T-helper 1 cell treated with Interleukin-12 subunit alpha and Interleukin-12 subunit beta and Interleukin-4 antibody, amounts not matched to agents 30 μg/mL and 1 μg/mL, for 36 hours (primary cell): Measurements from ENCODE around the gene MED6.

Experiments used
- H3K27ac Mint-ChIP-seq: one replicate; pipeline ENCODE4 v1.8.0; 2021; ENCODE audit warnings: mild to moderate bottlenecking, mixed read lengths
- H3K27me3 Mint-ChIP-seq: one replicate; pipeline ENCODE4 v1.8.0; 2021; ENCODE audit warnings: low read depth, mixed read lengths
- H3K36me3 Mint-ChIP-seq: one replicate; pipeline ENCODE4 v1.8.0; 2021; ENCODE audit warnings: low read depth, mixed read lengths
- H3K4me1 Mint-ChIP-seq: one replicate; pipeline ENCODE4 v1.8.0; 2021; ENCODE audit warnings: low read depth, mixed read lengths
- H3K4me3 Mint-ChIP-seq: one replicate; pipeline ENCODE4 v1.8.0; 2021; ENCODE audit warnings: mild to moderate bottlenecking, moderate library complexity, mixed read lengths
- H3K9me3 Mint-ChIP-seq: one replicate; pipeline ENCODE4 v1.8.0; 2021; ENCODE audit warnings: mixed read lengths

MED6 gene

DNA sequence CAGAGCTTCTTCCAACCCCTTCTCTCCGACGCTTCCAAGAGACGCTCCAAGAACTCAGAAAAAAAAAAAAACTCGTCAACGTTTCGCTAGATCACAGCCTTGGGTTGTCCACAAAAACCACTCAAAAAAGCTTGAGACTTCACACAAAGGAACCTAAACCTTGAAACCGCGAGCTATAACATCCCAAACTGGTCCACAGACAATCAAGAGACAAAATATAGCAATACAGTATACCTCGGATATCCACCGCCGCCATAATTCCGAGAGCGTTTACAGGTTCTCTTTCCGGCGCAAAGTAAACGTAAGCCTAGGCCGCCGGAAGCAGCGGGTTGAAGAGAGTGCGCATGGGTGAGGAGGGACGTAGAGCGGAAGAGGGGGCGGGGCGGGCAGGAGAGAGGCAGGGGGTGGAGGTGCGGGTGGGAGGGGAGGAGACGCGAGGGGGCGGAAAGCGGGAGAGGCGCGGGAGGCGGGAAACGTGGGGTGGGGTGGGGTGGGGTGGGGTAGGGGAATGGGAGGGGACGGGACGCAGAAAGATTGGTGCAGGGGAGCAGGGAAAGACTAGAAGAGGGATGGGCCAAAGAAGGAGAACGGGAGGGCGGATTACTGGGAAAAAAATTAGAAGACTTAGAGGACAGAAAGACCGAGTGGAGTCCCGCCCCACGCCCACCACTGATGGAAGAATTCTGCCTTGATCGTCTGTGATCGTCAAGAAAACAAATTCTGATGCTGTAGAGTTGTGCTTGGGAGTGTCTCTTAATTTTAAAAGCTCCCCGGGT is at the start of gene MED6:
MED6 (minus strand) TSS at position 274 of the 776 bp plus-strand sequence; CDS start at position 256, 18 bp downstream.
- H3K4me3 Mint-ChIP-seq, result peak within 1 kb of the TSS; percentile 99
- peaks cover 4% of the 10 kb centered on the region for H3K36me3 Mint-ChIP-seq
- peaks cover 4% of the 10 kb centered on the region for H3K27me3 Mint-ChIP-seq
- no peaks in the 10 kb centered on the region for H3K9me3 Mint-ChIP-seq
- peak within 1 kb of the TSS; percentile 98 for H3K27ac Mint-ChIP-seq
- H3K4me1 Mint-ChIP-seq, result peaks cover 22% of the 10 kb centered on the region

DNA sequence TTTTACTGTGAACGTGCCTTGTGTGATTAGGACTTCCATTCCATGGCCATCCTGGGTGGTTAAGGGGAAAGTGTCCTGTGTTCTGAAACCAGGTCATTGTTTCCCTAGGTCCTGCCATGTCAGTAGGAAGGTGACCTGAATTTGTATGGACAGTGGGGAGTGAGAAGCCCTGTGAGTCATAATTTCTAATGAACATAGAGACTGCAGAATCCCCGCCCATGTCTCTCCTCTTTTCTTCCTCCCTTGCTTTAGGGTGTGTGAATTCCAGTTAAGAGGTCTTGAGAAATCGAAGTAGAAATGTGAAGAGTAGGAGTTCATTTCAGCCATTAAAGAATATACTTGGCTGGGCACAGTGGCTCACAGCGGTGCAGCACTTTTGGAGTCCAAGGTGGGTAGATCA is 49.3 kb upstream of the MED6 start:
- Mint-ChIP-seq H3K27ac (no peak overlapping the region), H3K36me3 (peaks cover 36% of the 10 kb centered on the region), H3K4me3 (no peak overlapping the region), H3K9me3 (no peaks in the 10 kb centered on the region), H3K4me1 (peaks cover 66% of the 10 kb centered on the region), H3K27me3 (no peaks in the 10 kb centered on the region)

DNA sequence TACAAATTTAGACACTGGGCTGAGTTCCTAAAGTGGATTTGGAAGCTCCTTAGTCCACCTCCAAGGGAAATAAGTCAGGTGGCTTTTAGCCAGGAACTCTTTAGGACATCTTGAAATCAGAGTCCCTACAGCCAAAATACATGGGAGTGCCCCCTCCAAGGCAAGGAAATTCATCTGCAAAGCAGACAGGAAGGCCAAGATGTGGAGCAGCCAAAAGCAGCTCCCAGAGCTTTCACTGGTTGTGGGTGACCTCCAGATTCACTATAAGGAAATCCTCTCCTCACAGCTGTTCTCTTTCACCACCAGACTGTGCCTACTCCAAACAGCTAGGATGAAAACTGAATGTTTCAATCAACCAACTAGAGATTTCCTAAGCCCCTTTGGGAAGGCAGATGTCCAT is 47.9 kb upstream of the MED6 start:
- Mint-ChIP-seq H3K4me3 (no peak overlapping the region), H3K36me3 (peaks cover 36% of the 10 kb centered on the region), H3K27ac (no peak overlapping the region), H3K9me3 (no peaks in the 10 kb centered on the region), H3K4me1 (peaks cover 64% of the 10 kb centered on the region), H3K27me3 (no peaks in the 10 kb centered on the region)

GRCh38 chr14:70646705-70647104 is 46.2 kb upstream of the MED6 start:
- Mint-ChIP-seq H3K9me3 (no peaks in the 10 kb centered on the region), H3K4me1 (peaks cover 57% of the 10 kb centered on the region), H3K36me3 (peaks cover 26% of the 10 kb centered on the region), H3K4me3 (peak overlapping the region; percentile 56), H3K27ac (peak overlapping the region; percentile 70), H3K27me3 (no peaks in the 10 kb centered on the region)

GRCh38 chr14:70645892-70646291 is 45.4 kb upstream of the MED6 start:
- Mint-ChIP-seq H3K36me3 (peaks cover 20% of the 10 kb centered on the region), H3K27ac (no peak overlapping the region), H3K4me1 (peaks cover 55% of the 10 kb centered on the region), H3K9me3 (no peaks in the 10 kb centered on the region), H3K27me3 (no peaks in the 10 kb centered on the region), H3K4me3 (no peak overlapping the region)

DNA sequence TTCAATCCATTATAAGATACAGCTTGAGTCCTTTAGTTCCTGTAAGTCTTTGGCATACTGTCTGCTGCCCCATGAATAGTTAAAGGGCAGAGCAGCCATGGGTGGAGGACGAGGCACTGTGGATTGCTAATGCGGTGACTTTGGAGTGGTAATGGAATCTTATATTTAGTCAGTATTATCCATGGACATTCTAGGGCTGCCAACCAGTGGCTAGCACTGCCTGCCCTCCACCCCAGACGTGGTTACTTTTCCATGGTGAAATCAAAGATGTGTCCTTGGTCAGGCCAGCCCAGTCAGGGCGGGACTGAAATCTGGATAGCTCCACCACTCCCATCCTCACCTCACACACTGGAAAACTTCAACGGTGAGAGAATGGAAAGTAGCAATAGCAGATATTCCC is 43.5 kb upstream of the MED6 start:
- peak overlapping the region; percentile 86 for H3K27ac Mint-ChIP-seq
- H3K4me1 Mint-ChIP-seq, result peaks cover 54% of the 10 kb centered on the region
- peaks cover 15% of the 10 kb centered on the region for H3K36me3 Mint-ChIP-seq
- H3K4me3 Mint-ChIP-seq, result peak overlapping the region; percentile 89
- H3K27me3 Mint-ChIP-seq, result no peaks in the 10 kb centered on the region
- H3K9me3 Mint-ChIP-seq, result no peaks in the 10 kb centered on the region

DNA sequence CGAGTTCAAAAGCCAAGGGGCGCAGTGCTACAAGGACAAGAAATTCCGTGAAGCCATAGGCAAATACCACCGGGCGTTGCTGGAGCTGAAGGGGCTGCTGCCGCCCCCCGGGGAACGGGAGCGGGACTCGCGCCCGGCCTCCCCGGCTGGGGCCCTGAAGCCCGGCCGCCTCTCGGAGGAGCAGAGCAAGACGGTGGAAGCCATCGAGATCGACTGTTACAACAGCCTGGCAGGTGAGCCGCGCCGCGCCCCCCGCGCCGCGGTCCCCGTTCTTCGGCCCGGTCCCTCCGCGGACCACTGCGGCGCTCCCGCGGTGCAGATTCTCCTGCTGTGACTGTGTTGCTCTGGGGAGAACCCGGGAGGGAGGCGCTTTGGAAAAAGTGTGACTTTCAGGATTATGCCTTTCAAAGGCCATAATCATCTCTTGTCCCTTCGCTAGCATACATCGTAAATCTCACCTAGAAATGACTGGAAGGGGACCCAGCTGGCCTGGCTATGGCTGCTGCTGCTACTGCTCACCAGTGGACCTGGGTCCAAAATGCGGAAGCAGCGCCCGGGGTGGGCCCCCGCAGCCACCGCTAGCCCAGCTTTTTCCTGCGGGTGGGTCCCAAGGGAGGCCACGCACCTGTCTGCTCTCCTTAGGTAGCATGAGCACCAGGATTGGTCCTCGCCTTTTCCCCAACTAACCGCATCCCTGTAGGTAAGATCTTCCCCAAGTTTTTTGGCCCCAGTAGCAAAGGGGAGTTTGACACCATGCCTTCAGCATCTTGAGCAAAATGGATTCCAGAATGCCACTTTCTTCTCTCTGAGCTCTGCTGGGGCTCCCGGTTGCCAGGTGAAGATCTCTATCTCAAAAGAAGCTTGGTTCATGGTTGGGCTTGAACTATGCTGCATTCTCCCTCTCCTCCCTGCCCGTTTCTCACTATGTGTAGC is 42.1 kb upstream of the MED6 start:
- Mint-ChIP-seq H3K27ac (peak overlapping the region; percentile 86), H3K27me3 (no peaks in the 10 kb centered on the region), H3K9me3 (no peaks in the 10 kb centered on the region), H3K4me3 (peak overlapping the region; percentile 89), H3K4me1 (peaks cover 46% of the 10 kb centered on the region), H3K36me3 (peaks cover 13% of the 10 kb centered on the region)

DNA sequence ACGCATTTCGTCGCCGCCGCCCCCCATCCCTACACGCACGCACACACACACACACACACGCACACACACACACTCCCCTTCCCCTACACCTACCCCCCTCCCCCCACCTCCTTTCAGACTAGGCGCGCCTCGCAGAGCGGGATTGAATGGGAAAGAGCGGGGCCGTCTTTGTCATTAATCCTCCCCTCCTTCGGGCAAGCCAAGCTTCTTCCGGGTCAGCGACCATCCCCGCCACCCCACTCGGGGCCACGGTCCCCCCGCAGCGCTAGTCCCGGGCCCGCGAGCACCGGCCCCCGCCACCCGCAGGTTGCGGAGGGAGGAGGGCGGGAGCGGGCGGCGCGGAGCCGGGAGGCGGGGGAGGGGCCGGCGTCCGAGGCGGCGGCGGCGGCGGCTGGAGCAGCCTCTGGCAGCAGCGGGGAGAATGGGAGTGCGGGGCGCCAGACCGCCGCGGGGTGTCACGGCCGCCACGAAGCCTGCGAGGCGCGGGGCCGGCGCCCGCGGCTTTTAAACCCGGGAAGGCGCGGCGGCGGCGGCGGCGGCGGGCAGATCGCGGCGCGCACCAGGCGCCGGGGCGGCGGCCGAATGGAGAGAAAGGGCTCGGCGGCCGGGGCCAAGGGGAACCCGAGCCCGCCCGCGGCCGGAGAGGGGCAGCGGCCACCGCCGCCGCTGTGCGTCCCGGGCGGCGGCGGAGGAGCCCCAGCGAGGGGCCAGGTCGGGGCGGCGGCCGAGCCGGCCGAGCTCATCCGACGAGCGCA is 41.3 kb upstream of the MED6 start, which contains the start of gene TTC9:
TTC9 (plus strand) TSS at position 369 of the 755 bp plus-strand sequence; CDS start at position 583, 214 bp downstream.
- Mint-ChIP-seq H3K4me1 (peaks cover 44% of the 10 kb centered on the region), H3K27ac (peak within 1 kb of the TSS; percentile 86), H3K27me3 (no peaks in the 10 kb centered on the region), H3K4me3 (peak within 1 kb of the TSS; percentile 92), H3K36me3 (peaks cover 10% of the 10 kb centered on the region), H3K9me3 (no peaks in the 10 kb centered on the region)

DNA sequence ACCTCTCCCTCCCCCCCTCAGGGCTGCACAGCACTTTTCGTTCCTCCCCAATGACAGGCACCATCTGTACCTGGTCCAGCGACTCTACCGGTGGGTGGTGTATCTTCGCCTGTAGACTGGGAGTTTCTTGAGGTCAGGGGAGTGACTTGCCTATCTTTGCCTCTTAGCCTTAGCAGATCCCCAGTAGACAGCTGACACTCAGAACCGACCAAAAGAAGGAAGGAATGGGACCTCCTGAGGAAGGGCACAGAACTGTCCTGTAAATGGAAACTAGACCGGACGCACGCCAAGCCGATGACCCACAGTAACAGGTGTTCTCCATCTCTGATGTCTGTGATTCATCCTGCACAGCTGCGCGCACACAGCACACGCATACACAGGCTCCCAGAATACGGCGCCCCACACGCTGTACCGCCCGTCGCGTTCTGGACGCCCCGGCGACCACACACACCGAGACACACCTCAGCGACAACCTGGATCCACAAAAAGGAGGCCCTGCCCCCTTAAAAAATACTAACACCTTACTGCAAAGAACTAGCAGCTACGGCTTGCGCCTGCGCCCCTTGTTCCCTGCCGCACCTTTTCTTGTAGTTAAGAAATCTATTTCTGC is 40.6 kb upstream of the MED6 start:
- Mint-ChIP-seq H3K4me3 (peak overlapping the region; percentile 92), H3K4me1 (peaks cover 40% of the 10 kb centered on the region), H3K9me3 (no peaks in the 10 kb centered on the region), H3K27ac (peak overlapping the region; percentile 82), H3K27me3 (peaks cover 4% of the 10 kb centered on the region), H3K36me3 (peaks cover 8% of the 10 kb centered on the region)

DNA sequence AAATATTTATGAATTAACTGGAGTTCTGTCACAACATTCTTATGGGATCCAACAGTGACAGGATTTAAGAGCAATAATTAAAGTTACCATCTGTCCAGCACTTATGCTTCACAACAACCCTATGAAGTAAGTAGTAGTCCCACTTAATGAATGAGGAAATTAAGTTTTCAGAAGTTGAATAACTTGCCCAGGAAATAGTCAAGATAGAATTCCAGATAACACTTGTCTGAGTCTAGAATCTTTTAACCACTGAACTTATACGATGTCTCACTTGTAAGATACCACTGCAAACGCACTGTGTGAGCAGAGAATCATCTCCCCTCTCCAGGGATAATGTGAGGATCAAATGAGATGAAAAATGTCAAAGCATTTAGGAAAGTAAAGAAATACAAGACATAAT is 38.0 kb upstream of the MED6 start:
- Mint-ChIP-seq H3K27ac (no peak overlapping the region), H3K27me3 (peaks cover 4% of the 10 kb centered on the region), H3K9me3 (no peaks in the 10 kb centered on the region), H3K36me3 (peaks cover 4% of the 10 kb centered on the region), H3K4me1 (peaks cover 20% of the 10 kb centered on the region), H3K4me3 (no peak overlapping the region)

DNA sequence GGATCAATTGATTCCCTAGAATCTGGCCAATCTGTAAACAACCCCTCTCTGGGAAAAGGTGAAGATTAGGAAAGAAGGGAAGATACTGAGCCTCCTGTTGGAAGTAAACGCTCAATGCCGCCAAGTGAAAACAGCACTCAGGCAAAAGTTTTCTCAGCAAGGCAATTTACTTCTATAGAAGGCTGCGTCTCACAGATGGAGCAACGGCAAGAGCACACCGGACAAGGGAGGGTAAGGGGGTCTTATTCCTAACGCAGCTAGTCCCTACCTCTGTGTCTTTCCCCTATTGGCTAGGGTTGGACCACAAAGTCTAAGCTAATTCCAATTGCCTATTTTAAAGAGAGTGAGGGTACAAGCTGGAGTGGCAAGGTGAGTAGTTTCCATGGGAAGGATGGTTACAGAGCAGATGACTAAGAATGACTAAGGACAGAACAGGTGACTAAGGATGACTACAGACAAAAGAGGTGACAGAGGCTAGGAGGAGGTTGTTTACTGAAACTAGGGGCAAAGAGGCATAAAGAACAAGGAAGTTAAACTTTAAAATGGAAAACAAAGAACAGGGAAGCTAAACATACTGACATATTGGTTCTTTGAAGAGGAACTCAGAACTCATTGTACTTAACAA is 35.6 kb upstream of the MED6 start:
- no peak overlapping the region for H3K4me3 Mint-ChIP-seq
- peaks cover 12% of the 10 kb centered on the region for H3K4me1 Mint-ChIP-seq
- no peaks in the 10 kb centered on the region for H3K9me3 Mint-ChIP-seq
- H3K36me3 Mint-ChIP-seq, result peaks cover 4% of the 10 kb centered on the region
- H3K27me3 Mint-ChIP-seq, result peaks cover 8% of the 10 kb centered on the region
- H3K27ac Mint-ChIP-seq, result no peak overlapping the region

DNA sequence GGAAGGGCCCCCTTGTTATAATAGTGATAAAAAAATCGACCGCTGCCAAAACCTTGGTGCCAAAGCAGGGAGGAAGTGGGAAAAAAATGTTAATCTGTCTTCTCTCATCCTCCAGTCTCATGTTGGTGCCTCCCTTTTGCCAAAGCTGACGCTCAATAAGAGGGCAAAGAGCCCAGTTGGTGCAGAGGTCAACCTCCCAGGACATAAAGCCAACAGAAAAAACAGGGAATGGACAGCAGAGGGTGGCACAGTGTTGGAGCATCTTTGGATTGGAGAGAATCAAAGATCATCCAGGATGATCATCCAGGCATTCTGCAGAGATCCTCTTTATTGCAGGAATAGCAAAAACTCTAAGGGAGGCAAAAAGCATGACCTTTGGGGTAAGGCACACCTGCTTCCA is 31.5 kb upstream of the MED6 start:
- H3K4me1 Mint-ChIP-seq, result peaks cover 3% of the 10 kb centered on the region
- H3K9me3 Mint-ChIP-seq, result peaks cover 11% of the 10 kb centered on the region
- H3K27me3 Mint-ChIP-seq, result peaks cover 13% of the 10 kb centered on the region
- H3K27ac Mint-ChIP-seq, result no peak overlapping the region
- no peak overlapping the region for H3K4me3 Mint-ChIP-seq
- H3K36me3 Mint-ChIP-seq, result peaks cover 4% of the 10 kb centered on the region

- Mint-ChIP-seq H3K4me1 (peaks cover 1% of the 10 kb centered on the region), H3K9me3 (peaks cover 30% of the 10 kb centered on the region), H3K36me3 (peaks cover 1% of the 10 kb centered on the region), H3K27ac (no peak overlapping the region), H3K27me3 (peaks cover 12% of the 10 kb centered on the region), H3K4me3 (no peak overlapping the region)
Measured at GRCh38 chr14:70624972-70625371, 24.5 kb upstream of the MED6 start.
